Measurements from ENCODE around the gene RPL31. TPM values are rescaled to one million over a fixed set of nuclear protein-coding genes. Genes with fewer than 3 reads are reported as not detected.

Gene RPL31
- total RNA-seq, 2 donors from 2014 or later, result 797 to 1,305 TPM

- H3K36me3 ChIP-seq, result no peaks in the 10 kb centered on the region
- no peak for TF ChIP-seq CTCF (IDR thresholded peaks at IDR 0.05)
- TF ChIP-seq POLR2AphosphoS5 (IDR thresholded peaks at IDR 0.05), result no peak
- TF ChIP-seq POLR2A (IDR thresholded peaks at IDR 0.05), result no peak
- H3K4me1 ChIP-seq (replicated peaks), result no peaks in the 10 kb centered on the region
- H3K27me3 ChIP-seq (replicated peaks; ENCODE audit: insufficient read depth), result no peaks in the 10 kb centered on the region
- no peaks in the 10 kb centered on the region for H3K9me3 ChIP-seq
- H3K4me3 ChIP-seq, result no peak overlapping the region
- DNase-seq (ENCODE audit: low spot score), result no peak
- H3K27ac ChIP-seq, result peak overlapping the region in 1 of 2 donors; percentile 11
- 75% methylated on average over 11 of the region's 11 CpGs for WGBS
- intact Hi-C loops (cut with DNase I), result loop anchor here (2.0 to 10.0 kb wide), 5 partner anchors 161 to 559 kb away; partner anchors contain the start of gene NPAS2
These were observed 18.3 kb upstream of the RPL31 start for GRCh38 chr2:100983684-100984310.

DNA sequence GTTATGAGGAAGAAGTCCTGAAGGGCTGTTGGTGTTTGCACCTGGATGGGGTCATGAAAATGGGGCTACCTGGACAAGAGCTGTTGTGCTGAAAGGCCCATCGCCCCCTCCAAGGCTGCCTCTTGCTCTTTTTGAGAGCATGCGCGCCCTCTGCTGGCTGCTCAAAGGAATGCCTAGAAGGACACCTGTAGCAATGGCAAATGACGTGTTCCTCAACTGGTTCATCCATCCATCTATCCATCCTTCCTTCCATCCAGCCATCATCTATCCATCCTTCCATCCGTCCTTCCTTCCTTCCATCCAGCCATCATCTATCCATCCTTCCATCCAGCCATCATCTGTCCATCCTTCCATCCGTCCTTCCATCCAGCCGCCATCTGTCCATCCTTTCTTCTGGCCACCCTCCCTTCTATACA, 17.2 kb upstream of the RPL31 start:
- H3K9me3 ChIP-seq, result no peaks in the 10 kb centered on the region
- WGBS, result 30% methylated on average over 7 of the region's 7 CpGs
- DNase-seq (ENCODE audit: low spot score), result peak; percentile 68
- no peaks in the 10 kb centered on the region for H3K36me3 ChIP-seq
- no peak overlapping the region for H3K4me3 ChIP-seq
- intact Hi-C loops (cut with DNase I), result loop anchor here (2.0 to 10.0 kb wide), 4 partner anchors 163 to 560 kb away; partner anchors contain the start of gene NPAS2
- TF ChIP-seq CTCF (IDR thresholded peaks at IDR 0.05), result peak; percentile 77 to 91 (median 88)
- TF ChIP-seq POLR2AphosphoS5 (IDR thresholded peaks at IDR 0.05), result no peak
- no peaks in the 10 kb centered on the region for H3K4me1 ChIP-seq (replicated peaks)
- H3K27ac ChIP-seq, result no peak overlapping the region
- H3K27me3 ChIP-seq (replicated peaks; ENCODE audit: insufficient read depth), result no peaks in the 10 kb centered on the region

GRCh38 chr2:100986157-100986556, 15.9 kb upstream of the RPL31 start:
- intact Hi-C loops (cut with DNase I), result loop anchor here (10.0 kb wide), 2 partner anchors 281 to 561 kb away; no protein-coding TSS in a partner anchor
- Histone ChIP-seq H3K4me3 (no peak overlapping the region), H3K27me3 (replicated peaks; ENCODE audit: insufficient read depth) (no peaks in the 10 kb centered on the region), H3K36me3 (no peaks in the 10 kb centered on the region), H3K4me1 (replicated peaks) (no peaks in the 10 kb centered on the region), H3K9me3 (no peaks in the 10 kb centered on the region), H3K27ac (no peak overlapping the region)
- 90% methylated on average over 11 of the region's 11 CpGs for WGBS
- no peak for DNase-seq (ENCODE audit: low spot score)
- TF ChIP-seq POLR2AphosphoS5 (IDR thresholded peaks at IDR 0.05) (no peak), POLR2A (IDR thresholded peaks at IDR 0.05) (no peak), CTCF (IDR thresholded peaks at IDR 0.05) (no peak)

GRCh38 chr2:100987536-100987935, 14.6 kb upstream of the RPL31 start:
- no peaks in the 10 kb centered on the region for H3K4me1 ChIP-seq (replicated peaks)
- intact Hi-C loops (cut with DNase I), result loop anchor here (10.0 kb wide), 2 partner anchors 283 to 563 kb away; no protein-coding TSS in a partner anchor
- no peak for TF ChIP-seq CTCF (IDR thresholded peaks at IDR 0.05)
- TF ChIP-seq POLR2AphosphoS5 (IDR thresholded peaks at IDR 0.05), result no peak
- TF ChIP-seq POLR2A (IDR thresholded peaks at IDR 0.05), result no peak
- WGBS, result 86% methylated on average over 3 of the region's 3 CpGs
- no peak overlapping the region for H3K4me3 ChIP-seq
- no peaks in the 10 kb centered on the region for H3K36me3 ChIP-seq
- H3K27ac ChIP-seq, result no peak overlapping the region
- no peak for DNase-seq (ENCODE audit: low spot score)
- H3K27me3 ChIP-seq (replicated peaks; ENCODE audit: insufficient read depth), result no peaks in the 10 kb centered on the region
- H3K9me3 ChIP-seq, result no peaks in the 10 kb centered on the region

DNA sequence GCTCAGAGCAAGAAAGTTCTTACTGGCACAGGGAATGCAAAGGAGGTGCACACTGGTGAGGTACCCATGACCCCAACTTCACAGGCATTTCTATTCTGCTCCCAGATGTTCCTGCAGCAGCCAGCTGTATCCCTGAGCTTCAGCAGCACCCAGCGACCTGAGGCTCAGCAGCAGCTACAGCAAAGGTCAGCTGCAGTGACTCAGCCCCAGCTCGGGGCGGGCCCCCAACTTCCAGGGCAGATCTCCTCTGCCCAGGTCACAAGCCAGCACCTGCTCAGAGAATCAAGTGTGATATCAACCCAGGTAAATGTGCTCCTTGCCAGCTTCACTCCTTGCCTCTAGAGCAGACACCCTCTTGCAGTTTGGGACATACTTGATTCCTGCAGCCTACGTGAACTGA, 14.1 kb upstream of the RPL31 start:
- no peak for TF ChIP-seq POLR2AphosphoS5 (IDR thresholded peaks at IDR 0.05)
- TF ChIP-seq CTCF (IDR thresholded peaks at IDR 0.05), result no peak
- Histone ChIP-seq H3K9me3 (no peaks in the 10 kb centered on the region), H3K27me3 (replicated peaks; ENCODE audit: insufficient read depth) (no peaks in the 10 kb centered on the region), H3K4me1 (replicated peaks) (no peaks in the 10 kb centered on the region), H3K36me3 (no peaks in the 10 kb centered on the region), H3K4me3 (no peak overlapping the region), H3K27ac (no peak overlapping the region)
- DNase-seq (ENCODE audit: low spot score), result no peak
- intact Hi-C loops (cut with DNase I), result loop anchor here (10.0 kb wide), 2 partner anchors 283 to 563 kb away; no protein-coding TSS in a partner anchor
- WGBS, result 87% methylated on average over 4 of the region's 4 CpGs
